BJ (cell line): ENCODE results near the gene NAGPA. TPM values are rescaled to one million over a fixed set of nuclear protein-coding genes. Genes with fewer than 3 reads are reported as not detected.

ENCODE experiments used
- CTCF ChIA-PET: fragments of 350-600 bp; formaldehyde crosslinking; extraction: SDS; loops from one replicate; lab custom pipeline; 2021; ENCODE audit warnings: antibody characterized with exemption, inconsistent platforms; lab: Yijun Ruan, JAX
- POLR2A ChIA-PET: fragments of 300-600 bp; sonication (Branson Sonifier 250); formaldehyde crosslinking; extraction: SDS; loops from one replicate; lab custom pipeline; 2021; ENCODE audit warnings: antibody characterized with exemption; lab: Charles Lee
- DNase-seq: peaks from one replicate; pipeline ENCODE4 v3.0.0-alpha.2; 2011; ENCODE audit warnings: low read depth
- H3K27me3 ChIP-seq: 2 replicates; pipeline ENCODE4 v1.6.0; 2011; ENCODE audit warnings: low read length; ENCODE audit not compliant: control insufficient read depth, insufficient read depth
- H3K36me3 ChIP-seq: 2 replicates; pipeline ENCODE4 v1.5.1; 2011; ENCODE audit warnings: low read length; ENCODE audit not compliant: control insufficient read depth, insufficient read depth
- H3K4me3 ChIP-seq: 2 replicates; pipeline ENCODE4 v1.5.1; 2011; ENCODE audit warnings: low read depth, mild to moderate bottlenecking, control low read depth, low read length
- polyA plus RNA-seq: library from polyadenylated mRNA; depleted of rRNA; stranded (reverse); fragments of >200 nt; gene quantifications from 2 replicates; pipeline ENCODE4 v1.2.3, GENCODE V29; 2011
- TF ChIP-seq, protein P1 (sequence below): IDR thresholded peaks from 2 replicates; pipeline ENCODE4 v1.5.1; 2011; ENCODE audit warnings: low read depth, mild to moderate bottlenecking, control low read depth, inconsistent platforms, low read length, moderate library complexity; ENCODE audit not compliant: insufficient read depth

NAGPA gene
- polyA plus RNA-seq, 1 experiment, result 17.3 TPM

DNA sequence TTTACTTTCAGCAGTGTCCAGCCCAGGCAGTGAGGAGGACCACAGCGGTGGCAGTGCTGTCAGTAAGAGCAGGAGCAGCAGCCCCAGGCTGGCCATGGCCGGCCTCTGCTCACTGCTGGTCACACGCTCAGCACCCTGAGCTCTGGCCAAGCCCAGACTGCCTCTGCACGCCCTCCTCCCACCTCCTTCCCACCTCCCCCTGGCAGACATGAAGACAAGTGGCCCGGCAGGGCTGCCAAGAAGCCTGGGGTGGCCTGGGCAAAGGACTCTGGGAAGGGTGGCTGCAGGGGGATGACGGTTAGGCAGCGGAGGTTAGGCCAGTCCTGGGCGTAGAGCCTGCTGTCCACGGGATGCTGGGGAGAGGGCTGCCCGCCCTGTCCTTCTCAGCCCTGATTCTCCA lies 32.1 kb upstream of the NAGPA start, which contains the start of gene C16orf89:
C16orf89 (minus strand) TSS at position 144 of the 400 bp plus-strand sequence; CDS start at position 96, 48 bp downstream.
- ChIA-PET CTCF (no interaction called here), POLR2A (no interaction called here)
- DNase-seq, result no peak
- Histone ChIP-seq H3K36me3 (no peaks in the 10 kb centered on the region), H3K27me3 (peaks cover 2% of the 10 kb centered on the region), H3K4me3 (no peak within 1 kb of the TSS)
- TF ChIP-seq, protein P1, sequence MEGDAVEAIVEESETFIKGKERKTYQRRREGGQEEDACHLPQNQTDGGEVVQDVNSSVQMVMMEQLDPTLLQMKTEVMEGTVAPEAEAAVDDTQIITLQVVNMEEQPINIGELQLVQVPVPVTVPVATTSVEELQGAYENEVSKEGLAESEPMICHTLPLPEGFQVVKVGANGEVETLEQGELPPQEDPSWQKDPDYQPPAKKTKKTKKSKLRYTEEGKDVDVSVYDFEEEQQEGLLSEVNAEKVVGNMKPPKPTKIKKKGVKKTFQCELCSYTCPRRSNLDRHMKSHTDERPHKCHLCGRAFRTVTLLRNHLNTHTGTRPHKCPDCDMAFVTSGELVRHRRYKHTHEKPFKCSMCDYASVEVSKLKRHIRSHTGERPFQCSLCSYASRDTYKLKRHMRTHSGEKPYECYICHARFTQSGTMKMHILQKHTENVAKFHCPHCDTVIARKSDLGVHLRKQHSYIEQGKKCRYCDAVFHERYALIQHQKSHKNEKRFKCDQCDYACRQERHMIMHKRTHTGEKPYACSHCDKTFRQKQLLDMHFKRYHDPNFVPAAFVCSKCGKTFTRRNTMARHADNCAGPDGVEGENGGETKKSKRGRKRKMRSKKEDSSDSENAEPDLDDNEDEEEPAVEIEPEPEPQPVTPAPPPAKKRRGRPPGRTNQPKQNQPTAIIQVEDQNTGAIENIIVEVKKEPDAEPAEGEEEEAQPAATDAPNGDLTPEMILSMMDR, result no peak

DNA sequence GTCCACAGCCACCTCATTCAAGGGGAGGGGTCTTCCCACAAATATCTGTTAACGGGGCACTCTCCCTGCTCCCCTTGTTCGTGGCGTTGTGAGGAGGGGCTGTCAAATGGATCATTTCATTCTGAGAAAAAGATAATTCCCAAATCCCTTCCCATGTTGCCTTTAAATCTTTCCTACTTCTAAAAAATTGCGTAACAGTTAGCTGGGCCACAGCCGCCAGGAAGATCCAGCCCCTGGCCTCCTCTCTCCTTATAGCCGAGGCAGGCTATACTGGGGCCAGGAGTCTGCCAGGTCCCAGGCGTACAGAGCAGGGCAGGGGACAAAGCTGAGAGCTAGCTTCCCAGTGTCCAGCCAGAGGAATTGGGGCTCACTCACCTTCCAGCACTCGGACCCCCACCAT lies 31.6 kb upstream of the NAGPA start:
- Histone ChIP-seq H3K27me3 (peaks cover 2% of the 10 kb centered on the region), H3K4me3 (no peak overlapping the region), H3K36me3 (no peaks in the 10 kb centered on the region)
- TF ChIP-seq, protein P1, result no peak
- no peak for DNase-seq
- ChIA-PET CTCF (no interaction called here), POLR2A (interaction anchor here (0.6 kb wide), 1 partner anchor 32 kb away, joined by 3 read pairs; the partner anchor contains the start of gene NAGPA)

DNA sequence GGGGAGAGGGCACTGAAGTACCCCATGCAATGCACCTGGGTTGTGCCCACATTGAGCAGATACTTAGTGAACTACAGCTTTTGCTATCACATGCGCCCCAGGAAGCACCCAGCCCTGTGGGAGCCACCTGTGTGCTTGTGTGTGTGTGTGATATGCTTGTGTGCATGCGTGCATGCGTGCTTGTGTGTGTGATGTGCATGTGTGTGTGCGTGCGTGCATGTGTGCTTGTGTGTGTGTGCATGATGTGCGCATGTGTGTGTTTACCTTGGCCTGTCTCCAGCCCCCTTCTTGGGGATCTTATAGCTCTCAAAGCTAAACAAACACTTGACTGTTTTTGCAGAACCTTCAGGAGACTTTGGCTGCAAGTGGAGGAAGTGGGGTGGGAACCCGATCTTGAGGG lies 31.2 kb upstream of the NAGPA start:
- TF ChIP-seq, protein P1, result no peak
- ChIA-PET POLR2A (interaction anchor here (0.6 kb wide), 1 partner anchor 31 kb away, joined by 3 read pairs; the partner anchor contains the start of gene NAGPA), CTCF (no interaction called here)
- Histone ChIP-seq H3K36me3 (no peaks in the 10 kb centered on the region), H3K27me3 (peaks cover 2% of the 10 kb centered on the region), H3K4me3 (no peak overlapping the region)
- DNase-seq, result no peak

DNA sequence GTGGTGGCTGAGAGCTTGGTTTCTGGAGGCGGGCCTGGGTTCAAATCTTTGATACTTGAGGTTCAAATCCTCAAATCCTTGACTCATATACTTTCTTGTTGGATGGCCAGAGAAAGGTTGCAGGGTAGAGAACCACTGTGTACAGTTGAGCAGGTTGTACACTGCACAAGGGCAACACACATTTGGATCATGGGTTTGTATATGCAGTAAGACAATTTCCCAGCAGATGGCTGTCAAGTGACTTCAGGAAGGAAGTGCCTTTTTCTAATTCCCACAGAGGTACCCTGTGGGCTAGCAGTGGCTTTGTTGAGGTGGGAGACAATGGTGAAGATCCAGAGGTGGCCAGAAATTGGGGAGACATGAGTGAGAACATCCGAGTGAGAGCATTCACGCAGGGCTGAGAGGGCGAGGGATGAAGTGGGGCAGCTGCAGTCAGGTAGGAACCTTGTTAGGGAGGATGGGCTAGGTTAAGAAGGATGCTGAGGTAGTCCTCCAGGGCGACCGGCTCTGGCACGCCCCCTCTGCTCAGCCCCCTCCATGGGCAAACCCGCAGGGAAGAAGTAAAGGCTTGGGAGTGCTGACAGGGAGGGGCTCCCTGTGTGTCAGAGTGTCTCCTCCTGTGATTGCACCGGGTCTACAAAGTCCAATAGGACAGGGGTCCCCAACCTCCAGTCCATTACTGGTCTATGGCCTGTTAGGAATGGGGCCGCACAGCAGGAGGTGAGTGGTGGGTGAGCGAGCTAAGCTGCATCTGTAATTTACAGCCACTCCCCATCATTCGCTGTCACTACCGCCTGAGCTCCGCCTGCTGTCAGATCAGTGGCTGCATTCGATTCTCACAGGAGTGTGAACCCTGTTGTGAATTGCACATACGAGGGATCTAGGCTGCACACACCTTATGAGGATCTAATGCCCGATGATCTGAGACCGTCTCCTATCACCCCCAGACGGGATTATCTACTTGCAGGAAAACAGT lies 29.3 kb upstream of the NAGPA start:
- Histone ChIP-seq H3K36me3 (no peaks in the 10 kb centered on the region), H3K4me3 (no peak overlapping the region), H3K27me3 (peaks cover 2% of the 10 kb centered on the region)
- no peak for DNase-seq
- TF ChIP-seq, protein P1, result no peak
- ChIA-PET CTCF (interaction anchor here (0.6 to 0.8 kb wide), 2 partner anchors 29 to 439 kb away, joined by 3 read pairs; partner anchors contain the start of gene MGRN1), POLR2A (no interaction called here)

DNA sequence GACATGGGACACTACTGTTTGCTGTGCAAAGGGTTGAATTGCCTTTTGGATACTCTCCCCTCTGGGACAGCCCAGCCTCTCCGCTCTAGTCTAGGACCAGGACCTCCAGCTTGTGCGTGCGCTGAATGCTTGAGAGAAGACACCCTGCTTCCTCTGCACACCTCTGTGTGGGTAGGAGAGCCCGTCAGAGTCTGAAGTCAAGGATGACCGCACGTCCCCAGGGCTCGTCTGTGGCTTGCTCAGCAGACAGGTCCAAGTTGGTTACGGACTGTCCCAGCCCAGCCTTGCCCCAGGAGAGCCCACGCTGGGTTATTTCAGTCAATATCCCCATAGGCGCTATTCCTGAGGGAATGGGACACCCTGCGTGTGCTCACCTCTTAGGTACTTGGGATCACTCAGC lies 28.3 kb upstream of the NAGPA start:
- POLR2A ChIA-PET, result no interaction called here
- DNase-seq, result no peak
- TF ChIP-seq, protein P1, result no peak
- CTCF ChIA-PET, result interaction anchor here (0.8 kb wide), 1 partner anchor 30 kb away, joined by 3 read pairs; no protein-coding TSS in a partner anchor
- no peaks in the 10 kb centered on the region for H3K36me3 ChIP-seq
- no peak overlapping the region for H3K4me3 ChIP-seq
- peaks cover 2% of the 10 kb centered on the region for H3K27me3 ChIP-seq
